NCI-H460 (cell line): ENCODE results near the gene TPP1. TPM values are rescaled to one million over a fixed set of nuclear protein-coding genes. Genes with fewer than 3 reads are reported as not detected.

Experiments
- DNase-seq: peaks from one replicate; pipeline ENCODE4 v3.0.0-alpha.2; 2016; ENCODE audit warnings: low read depth; ENCODE audit errors: extremely low read depth
- polyA plus RNA-seq: library from polyadenylated mRNA; depleted of rRNA; stranded (reverse); fragments of >200 nt; gene quantifications from 2 replicates; pipeline ENCODE4 v1.2.3, GENCODE V29; 2014; cell fraction: nucleus; rRNA removed
- total RNA-seq: library from RNA; depleted of rRNA; stranded (reverse); fragments of >200 nt; shearing (Covaris generic); gene quantifications from 2 replicates; pipeline ENCODE4 v1.2.3, GENCODE V29; 2014; rRNA removed

TPP1 gene
- total RNA-seq, result 2.9 and 5.2 TPM in 2 replicates
- polyA plus RNA-seq, result 4.8 and 10.6 TPM in 2 replicates

DNA sequence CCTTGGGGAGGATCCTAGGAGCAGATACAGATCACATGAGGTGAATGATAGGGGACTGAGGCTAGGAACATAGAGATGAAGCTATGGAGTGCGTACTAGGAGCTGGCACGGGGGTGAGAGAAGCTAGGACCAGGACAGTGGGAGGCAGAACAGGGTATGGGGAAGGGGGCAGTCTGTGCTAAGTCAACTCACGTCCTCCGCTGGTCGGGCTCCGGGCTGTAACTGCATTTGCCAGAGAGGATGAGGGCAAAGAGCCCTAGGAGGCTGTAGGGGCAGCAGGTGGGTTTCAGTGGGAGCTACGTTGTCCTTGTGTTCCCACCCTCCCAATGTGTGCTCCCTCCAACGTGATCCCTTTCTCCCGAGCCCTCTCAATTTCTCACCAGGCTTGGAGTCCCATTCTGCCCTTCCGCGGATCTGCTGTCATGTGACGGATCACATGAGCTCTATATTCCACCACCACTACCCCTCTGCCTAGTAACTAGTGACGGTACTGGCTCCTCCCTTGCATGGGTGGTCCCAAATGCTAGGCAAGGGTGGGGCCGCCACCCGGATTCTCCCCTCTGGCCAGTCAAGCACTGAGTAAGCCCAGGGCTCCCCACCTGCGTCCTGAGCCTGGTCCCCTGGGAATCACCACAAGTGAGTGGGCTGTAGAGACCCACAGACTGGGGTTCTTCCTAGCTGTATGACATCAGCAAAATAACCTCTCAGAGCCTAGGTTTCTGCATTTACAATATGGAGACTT lies at the start of gene TPP1:
TSS of gene TPP1 (minus strand) at position 419 of the 742 bp plus-strand sequence. CDS start at position 397, 22 bp downstream.
- DNase-seq, result peak; percentile 89

DNA sequence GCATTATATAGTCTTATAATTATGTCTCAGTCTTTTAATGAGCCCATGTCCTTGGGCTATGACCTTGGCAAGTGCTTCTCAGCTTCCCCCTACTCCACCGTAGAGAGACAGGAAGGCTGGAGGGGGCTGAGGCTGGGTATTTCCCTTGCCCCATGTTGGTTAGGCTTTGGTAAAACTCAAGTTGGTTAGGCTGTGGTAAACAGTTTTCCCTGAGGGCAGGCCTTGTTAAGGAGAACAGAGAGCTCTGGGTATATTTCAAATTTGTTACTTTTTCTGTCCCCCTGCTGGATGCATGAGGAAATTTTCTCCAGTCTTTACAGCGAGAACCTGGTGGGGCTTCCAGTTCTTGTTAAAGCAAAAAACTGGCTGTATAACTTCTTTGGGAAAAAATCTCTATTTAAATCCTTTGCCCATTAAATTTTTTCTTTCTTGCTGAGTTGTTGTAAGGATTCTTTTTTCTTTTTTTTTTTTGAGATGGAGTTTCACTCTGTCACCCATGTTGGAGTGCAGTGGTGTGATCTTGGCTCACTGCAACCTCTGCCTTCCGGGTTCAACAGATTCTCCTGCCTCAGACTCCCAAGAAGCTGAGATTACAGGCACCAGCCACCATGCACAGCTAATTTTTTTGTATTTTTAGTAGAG lies 48.6 kb upstream of the TPP1 start:
- DNase-seq, result peak; percentile 8

GRCh38 chr11:6666302-6667183 lies 47.3 kb upstream of the TPP1 start:
- DNase-seq, result no peak

DNA sequence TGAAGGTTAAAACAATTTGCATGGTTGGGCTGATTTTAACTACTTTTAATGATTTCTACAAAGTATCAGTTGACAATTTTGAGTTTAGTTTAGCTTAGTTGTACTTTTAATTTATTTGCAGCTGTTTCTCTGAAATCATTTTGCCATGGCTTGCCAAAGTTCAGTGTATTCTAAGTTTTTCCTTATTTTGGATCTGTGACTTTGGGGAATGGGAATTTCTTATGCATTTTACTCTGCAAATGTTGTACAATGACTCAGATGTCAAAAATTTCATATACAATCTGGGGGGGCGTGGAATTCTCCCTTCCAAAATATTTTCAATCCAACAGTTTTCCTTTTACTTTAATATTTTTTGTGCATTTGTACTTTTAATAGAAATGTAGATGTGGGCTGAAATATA lies 45.3 kb upstream of the TPP1 start:
- no peak for DNase-seq

GRCh38 chr11:6663794-6664469 lies 44.7 kb upstream of the TPP1 start:
- DNase-seq, result no peak

- no peak for DNase-seq
Measured at GRCh38 chr11:6660712-6661111, 41.5 kb upstream of the TPP1 start.

- no peak for DNase-seq
Measured at GRCh38 chr11:6658647-6659046, 39.4 kb upstream of the TPP1 start.

DNA sequence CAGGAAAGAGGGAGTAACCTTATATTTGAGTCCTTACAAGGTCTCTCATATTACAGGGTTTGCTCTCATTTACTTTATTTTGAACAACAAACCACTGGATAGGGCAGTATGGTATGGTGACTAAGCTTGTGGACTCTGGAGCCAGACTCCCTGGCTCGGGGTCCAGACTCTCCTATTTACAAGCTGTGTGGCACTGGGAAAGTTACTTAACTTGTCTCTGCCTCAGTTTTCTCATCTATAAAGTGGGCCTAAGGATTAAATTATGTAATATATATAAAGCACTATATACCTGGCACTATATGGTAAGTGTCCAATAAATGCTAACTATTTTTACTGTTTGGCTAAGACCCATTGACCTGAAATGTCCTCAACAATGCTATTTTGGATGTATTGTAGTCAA lies 38.1 kb upstream of the TPP1 start:
- DNase-seq, result no peak

DNA sequence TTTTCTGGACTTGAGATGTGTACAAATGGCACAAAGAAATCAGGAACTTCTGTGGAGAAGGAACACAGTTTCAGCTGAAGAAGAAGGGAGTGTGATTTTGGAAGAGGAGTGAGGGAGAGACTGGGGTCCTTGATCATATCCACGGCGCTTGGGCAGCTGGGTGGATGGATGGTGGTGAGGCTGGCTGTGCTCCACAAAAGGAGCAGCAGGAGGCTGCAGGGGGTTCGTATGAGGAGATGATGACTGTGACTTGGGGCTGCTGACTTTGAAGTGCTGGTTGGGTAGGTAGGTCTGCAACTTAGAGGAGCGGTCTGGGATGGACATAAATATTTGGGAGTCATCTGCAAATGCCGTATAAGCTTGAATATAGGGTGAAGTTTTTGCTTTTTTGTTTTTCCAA lies 37.7 kb upstream of the TPP1 start:
- DNase-seq, result no peak

- no peak for DNase-seq
Measured at GRCh38 chr11:6656584-6656915, 37.3 kb upstream of the TPP1 start.

DNA sequence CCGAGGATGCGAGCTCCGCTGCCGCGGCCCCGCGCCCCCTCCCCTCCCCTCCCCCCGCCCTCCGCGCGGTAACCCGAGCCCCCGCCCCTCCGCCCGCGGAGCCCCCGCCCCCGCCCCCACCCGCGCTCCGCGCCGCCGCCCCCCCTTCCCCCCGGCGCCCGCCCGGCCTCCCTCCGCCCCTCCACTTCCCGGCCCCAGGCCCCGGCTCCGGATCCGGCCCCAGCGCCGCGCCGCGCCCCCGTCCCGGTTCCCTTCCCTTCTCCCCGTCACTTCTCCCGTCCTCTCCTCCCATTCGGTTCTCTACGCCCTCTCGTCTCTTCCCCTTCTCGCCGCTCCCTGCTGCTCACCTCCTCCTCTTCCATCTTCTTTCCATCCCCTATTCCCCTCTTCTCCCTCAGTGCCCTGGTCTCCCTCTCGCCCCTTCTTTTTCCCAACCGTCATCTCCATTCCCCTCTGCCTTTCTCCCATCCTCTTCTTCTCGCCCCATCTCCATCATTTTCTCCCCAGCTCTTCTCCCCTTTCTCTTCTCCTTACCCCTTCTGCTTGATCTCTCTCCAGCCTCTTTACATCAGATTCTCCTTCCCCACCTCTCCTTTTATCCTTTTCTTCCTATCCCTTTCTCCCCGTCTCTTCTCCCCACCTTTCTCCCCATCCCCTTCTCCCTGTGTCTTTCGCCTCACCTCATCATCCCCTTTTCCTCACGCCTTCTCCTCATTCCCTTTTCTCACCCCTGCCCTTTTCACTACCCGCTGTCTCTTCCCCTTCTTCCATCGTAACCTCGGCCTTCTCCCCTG lies 36.8 kb upstream of the TPP1 start, which contains the start of gene DCHS1:
TSS of gene DCHS1 (minus strand) at position 20 of the 794 bp plus-strand sequence. CDS start 14,196 bp downstream, outside the sequence.
- DNase-seq, result no peak

- DNase-seq, result no peak
Measured at GRCh38 chr11:6655020-6655789, 36.0 kb upstream of the TPP1 start.

GRCh38 chr11:6654281-6655019 lies 35.2 kb upstream of the TPP1 start:
- no peak for DNase-seq

GRCh38 chr11:6653656-6654055 lies 34.4 kb upstream of the TPP1 start:
- DNase-seq, result no peak

GRCh38 chr11:6653097-6653496 lies 33.9 kb upstream of the TPP1 start:
- DNase-seq, result no peak

DNA sequence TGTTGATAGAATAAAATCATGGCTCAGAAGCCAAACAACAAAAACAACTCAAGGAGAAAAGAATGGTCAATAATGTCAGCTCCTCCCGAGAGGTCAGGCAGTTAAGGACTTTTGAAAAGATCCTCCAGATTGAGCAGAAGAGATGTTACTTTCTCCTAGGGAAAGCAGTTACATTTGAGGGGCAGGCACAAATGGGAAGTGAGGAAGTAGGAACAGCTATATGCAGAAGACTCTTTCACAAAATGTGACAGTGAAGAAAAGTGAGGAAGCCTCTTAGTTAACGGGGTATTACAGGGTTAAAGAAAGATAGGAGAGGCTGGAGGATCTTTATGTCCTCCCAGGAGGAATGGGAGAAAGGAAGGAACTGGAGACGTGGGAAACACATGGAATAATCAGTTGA lies 33.0 kb upstream of the TPP1 start:
- no peak for DNase-seq

GRCh38 chr11:6650980-6651379 lies 31.8 kb upstream of the TPP1 start:
- no peak for DNase-seq

DNA sequence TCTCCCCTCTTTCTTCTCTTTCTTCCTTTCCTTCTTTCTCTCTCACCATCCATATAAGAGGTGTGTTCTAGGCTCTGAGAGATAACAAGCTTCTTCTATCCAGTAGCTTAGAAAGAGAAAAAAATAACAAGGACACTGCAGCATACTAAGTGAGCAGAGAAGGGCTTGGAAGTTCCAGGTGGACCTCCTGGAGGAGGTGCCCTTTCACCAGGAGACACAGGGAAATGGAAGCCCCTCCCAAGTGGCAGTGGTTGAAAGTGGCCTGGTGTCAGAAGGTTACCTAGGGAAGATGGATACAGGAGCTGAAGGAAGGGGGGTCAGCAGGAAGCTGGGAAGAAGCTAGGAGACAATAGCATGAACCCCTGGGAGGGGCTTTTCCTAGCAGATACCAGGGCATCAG lies 30.9 kb upstream of the TPP1 start:
- DNase-seq, result no peak
